Vagina (tissue), 2 donors: ENCODE data around the gene KRT13. TPM values are rescaled to one million over a fixed set of nuclear protein-coding genes. Genes with fewer than 3 reads are reported as not detected.

Experiments
- DNase-seq, 2 donors: peaks; one replicate each; pipeline ENCODE4 v3.0.0-alpha.2; 2017; ENCODE audit errors: extremely low spot score in 2 of 2
- H3K27ac ChIP-seq: fragments of 200-600 bp; sonication (generic); one replicate; pipeline ENCODE4 v1.5.1; 2019
- H3K27me3 ChIP-seq: fragments of 200-600 bp; sonication (generic); one replicate; pipeline ENCODE4 v1.5.1; 2019
- H3K36me3 ChIP-seq, 2 donors: fragments of 200-600 bp; sonication (generic); one replicate each; pipeline ENCODE4 v1.5.1; 2017 to 2019
- H3K4me1 ChIP-seq: fragments of 200-600 bp; sonication (generic); one replicate; pipeline ENCODE4 v1.5.1; 2019
- H3K4me3 ChIP-seq, 2 donors: fragments of 200-600 bp; sonication (generic); 1 replicate in 1 of 2; 2 replicates in 1 of 2; pipeline ENCODE4 v1.5.1; 2016 to 2019
- H3K9me3 ChIP-seq: fragments of 200-600 bp; sonication (generic); one replicate; pipeline ENCODE4 v1.5.1; 2019
- POLR2A ChIP-seq, 2 donors: fragments of 450-650 bp; IDR thresholded peaks; one replicate each; pipeline ENCODE4 v1.6.1; 2017; ENCODE audit warnings: antibody characterized with exemption in 2 of 2, mild to moderate bottlenecking in 2 of 2, moderate library complexity in 2 of 2
- POLR2AphosphoS5 ChIP-seq, 2 donors: sonication (generic); formaldehyde crosslinking; IDR thresholded peaks; one replicate each; pipeline ENCODE4 v1.9.0; 2017; ENCODE audit warnings: antibody characterized with exemption in 2 of 2, mild to moderate bottlenecking in 2 of 2, low read depth in 1 of 2; ENCODE audit not compliant: insufficient read depth in 1 of 2
- intact Hi-C: fragments of 100-400 bp; cut with DNase I; formaldehyde crosslinking; loops from one replicate; pipeline ENCODE4 v1.15.1; 2023
- total RNA-seq: library from RNA; depleted of rRNA; stranded (reverse); fragments of >200 nt; gene quantifications from one replicate; pipeline ENCODE4 v1.2.3, GENCODE V29; 2016
- TF ChIP-seq, protein P1 (sequence below), 3 experiments: fragments of 450-650 bp in 2 of 3; fragments of 200-600 bp in 1 of 3; sonication (generic) in 1 of 3; IDR thresholded peaks; one replicate each; pipeline ENCODE4 v1.5.1; 2017 to 2019; ENCODE audit warnings: antibody characterized with exemption in 3 of 3, mild to moderate bottlenecking in 2 of 3, moderate library complexity in 2 of 3

The KRT13 gene
- total RNA-seq, 1 donor from 2014 or later, result 10,968 TPM

DNA sequence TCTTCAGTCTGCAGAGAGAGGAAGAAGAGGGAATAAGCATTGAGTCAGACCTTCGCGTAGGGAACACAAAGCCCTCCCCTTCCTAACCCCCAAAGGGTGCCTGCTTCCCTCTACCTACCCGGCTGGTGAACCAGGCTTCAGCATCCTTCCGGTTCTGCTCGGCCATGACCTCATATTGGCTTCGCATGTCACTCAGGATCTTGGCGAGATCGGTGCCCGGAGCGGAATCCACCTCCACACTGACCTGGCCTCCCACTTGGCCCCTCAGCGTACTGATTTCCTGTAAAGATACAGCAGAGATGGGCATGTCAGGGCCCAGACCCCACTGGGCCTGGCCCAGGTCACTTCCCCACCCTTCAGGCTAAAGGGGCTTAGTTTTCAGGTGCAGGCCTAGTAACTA is 18.8 kb upstream of the KRT13 start:
- peak overlapping the region in 1 of 2 donors; percentile 10 for H3K4me3 ChIP-seq
- TF ChIP-seq, protein P1, sequence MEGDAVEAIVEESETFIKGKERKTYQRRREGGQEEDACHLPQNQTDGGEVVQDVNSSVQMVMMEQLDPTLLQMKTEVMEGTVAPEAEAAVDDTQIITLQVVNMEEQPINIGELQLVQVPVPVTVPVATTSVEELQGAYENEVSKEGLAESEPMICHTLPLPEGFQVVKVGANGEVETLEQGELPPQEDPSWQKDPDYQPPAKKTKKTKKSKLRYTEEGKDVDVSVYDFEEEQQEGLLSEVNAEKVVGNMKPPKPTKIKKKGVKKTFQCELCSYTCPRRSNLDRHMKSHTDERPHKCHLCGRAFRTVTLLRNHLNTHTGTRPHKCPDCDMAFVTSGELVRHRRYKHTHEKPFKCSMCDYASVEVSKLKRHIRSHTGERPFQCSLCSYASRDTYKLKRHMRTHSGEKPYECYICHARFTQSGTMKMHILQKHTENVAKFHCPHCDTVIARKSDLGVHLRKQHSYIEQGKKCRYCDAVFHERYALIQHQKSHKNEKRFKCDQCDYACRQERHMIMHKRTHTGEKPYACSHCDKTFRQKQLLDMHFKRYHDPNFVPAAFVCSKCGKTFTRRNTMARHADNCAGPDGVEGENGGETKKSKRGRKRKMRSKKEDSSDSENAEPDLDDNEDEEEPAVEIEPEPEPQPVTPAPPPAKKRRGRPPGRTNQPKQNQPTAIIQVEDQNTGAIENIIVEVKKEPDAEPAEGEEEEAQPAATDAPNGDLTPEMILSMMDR (IDR thresholded peaks at IDR 0.05), result no peak
- TF ChIP-seq POLR2AphosphoS5 (IDR thresholded peaks at IDR 0.05; ENCODE audit: insufficient read depth in 1 of 2, low read depth in 1 of 2), result no peak
- H3K36me3 ChIP-seq, result peaks cover 0 to 5% of the 10 kb centered on the region in 2 donors
- intact Hi-C loops, result no loop called here
- DNase-seq, result no peak
- H3K27ac ChIP-seq, result peak overlapping the region; percentile 87
- H3K27me3 ChIP-seq, result no peaks in the 10 kb centered on the region
- H3K4me1 ChIP-seq, result peaks cover 69% of the 10 kb centered on the region
- H3K9me3 ChIP-seq, result no peaks in the 10 kb centered on the region

DNA sequence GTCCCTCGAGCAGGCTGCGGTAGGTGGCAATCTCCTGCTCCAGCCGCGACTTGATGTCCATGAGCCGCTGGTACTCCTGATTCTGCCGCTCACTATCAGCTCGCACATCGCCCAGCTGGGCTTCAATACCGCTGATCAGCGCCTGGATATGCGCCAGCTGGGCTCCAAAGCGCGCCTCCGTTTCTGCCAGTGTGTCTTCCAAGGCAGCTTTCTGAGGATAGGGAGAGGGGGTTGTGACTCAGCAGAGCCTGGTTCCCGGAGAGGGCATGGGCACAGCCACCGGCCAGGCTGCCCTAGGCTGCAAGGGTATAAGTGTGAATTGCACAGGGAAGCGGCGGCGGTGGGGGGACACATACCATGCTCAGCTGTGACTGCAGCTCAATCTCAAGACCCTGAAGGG is 18.4 kb upstream of the KRT13 start:
- peaks cover 64% of the 10 kb centered on the region for H3K4me1 ChIP-seq
- peak in 1 of 2 donors; percentile 7 for TF ChIP-seq POLR2AphosphoS5 (IDR thresholded peaks at IDR 0.05; ENCODE audit: insufficient read depth in 1 of 2, low read depth in 1 of 2)
- TF ChIP-seq POLR2A (IDR thresholded peaks at IDR 0.05), result no peak
- TF ChIP-seq, protein P1 (IDR thresholded peaks at IDR 0.05), result no peak
- peak overlapping the region in 1 of 2 donors; percentile 10 for H3K4me3 ChIP-seq
- no peak for DNase-seq
- intact Hi-C loops, result no loop called here
- H3K27ac ChIP-seq, result peak overlapping the region; percentile 87
- H3K27me3 ChIP-seq, result no peaks in the 10 kb centered on the region
- no peaks in the 10 kb centered on the region for H3K9me3 ChIP-seq
- peaks cover 0 to 5% of the 10 kb centered on the region in 2 donors for H3K36me3 ChIP-seq

DNA sequence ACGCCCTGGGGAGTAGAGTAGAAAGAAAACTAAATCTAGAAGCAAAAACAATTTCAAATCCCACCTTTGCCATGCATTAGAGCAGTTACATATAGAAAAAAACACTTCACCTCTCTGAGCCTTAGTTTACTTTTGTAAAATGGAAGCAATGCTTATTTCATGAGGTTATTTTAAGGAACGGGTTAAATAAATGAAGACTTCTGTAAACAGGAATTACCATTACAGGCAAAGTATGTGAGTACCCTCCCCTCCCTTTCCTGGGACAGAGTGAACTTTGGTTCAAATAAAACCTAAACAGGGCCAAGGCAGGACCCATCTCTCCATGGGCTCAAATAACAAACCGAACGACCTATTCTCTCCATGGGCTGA is 17.8 kb upstream of the KRT13 start:
- Histone ChIP-seq H3K4me3 (no peak overlapping the region), H3K27ac (peak overlapping the region; percentile 87), H3K36me3 (peaks cover 0 to 5% of the 10 kb centered on the region in 2 donors), H3K4me1 (peaks cover 58% of the 10 kb centered on the region), H3K9me3 (no peaks in the 10 kb centered on the region), H3K27me3 (no peaks in the 10 kb centered on the region)
- DNase-seq, result no peak
- intact Hi-C loops, result no loop called here
- TF ChIP-seq, protein P1 (IDR thresholded peaks at IDR 0.05), result no peak
- no peak for TF ChIP-seq POLR2A (IDR thresholded peaks at IDR 0.05)
- no peak for TF ChIP-seq POLR2AphosphoS5 (IDR thresholded peaks at IDR 0.05; ENCODE audit: insufficient read depth in 1 of 2, low read depth in 1 of 2)

DNA sequence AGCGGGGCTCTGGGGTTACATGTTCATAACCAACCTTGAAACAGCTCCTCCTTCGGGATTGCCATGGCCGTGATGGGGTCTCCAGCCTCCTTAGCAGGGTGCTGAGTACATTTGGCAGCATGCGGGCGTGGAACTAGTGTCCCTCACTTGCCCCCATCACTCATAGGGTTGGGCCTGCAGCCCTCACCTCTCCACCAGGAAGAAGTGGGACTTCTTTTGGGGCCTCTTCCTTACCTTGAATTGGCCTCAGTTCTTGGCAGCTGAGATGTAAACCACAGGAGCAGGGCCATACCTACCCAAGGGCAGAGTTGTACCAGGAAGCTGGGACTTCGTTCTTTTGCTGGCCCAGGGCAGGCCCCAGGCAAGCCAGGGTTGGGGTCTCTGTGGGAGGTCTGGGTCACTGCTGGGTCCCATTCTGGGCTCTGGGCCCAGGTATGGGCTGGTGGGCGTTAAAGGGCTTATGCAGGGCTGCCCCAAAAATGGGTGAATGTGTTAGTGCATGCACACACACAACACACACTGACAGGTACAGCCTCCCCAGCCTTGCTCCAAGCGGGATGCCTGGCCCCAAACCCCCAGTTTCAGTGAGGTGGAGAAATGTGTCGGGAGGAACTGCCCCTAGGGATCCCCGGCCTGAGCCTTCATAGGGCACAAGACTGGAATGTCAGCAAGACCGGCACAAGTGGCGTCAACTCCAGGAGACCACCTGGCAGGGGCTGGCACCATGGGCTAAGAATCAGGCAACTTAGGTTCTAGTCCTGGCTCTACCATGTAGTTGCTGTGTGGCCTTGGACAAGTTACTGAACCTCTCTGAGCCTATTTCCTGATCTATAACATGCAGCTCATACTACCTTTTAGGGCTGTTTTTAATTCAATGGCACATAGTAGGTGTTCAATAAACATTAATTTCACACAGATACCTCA is 17.2 kb upstream of the KRT13 start:
- Histone ChIP-seq H3K9me3 (no peaks in the 10 kb centered on the region), H3K27me3 (no peaks in the 10 kb centered on the region), H3K4me3 (no peak overlapping the region), H3K27ac (peak overlapping the region; percentile 1), H3K4me1 (peaks cover 52% of the 10 kb centered on the region), H3K36me3 (peaks cover 0 to 5% of the 10 kb centered on the region in 2 donors)
- no peak for DNase-seq
- intact Hi-C loops, result no loop called here
- TF ChIP-seq POLR2AphosphoS5 (IDR thresholded peaks at IDR 0.05; ENCODE audit: insufficient read depth in 1 of 2, low read depth in 1 of 2) (no peak), POLR2A (IDR thresholded peaks at IDR 0.05) (no peak)
- TF ChIP-seq, protein P1 (IDR thresholded peaks at IDR 0.05), result no peak
